IMR-90 (cell line): ENCODE data around the gene ARFGAP2. TPM values are rescaled to one million over a fixed set of nuclear protein-coding genes. Genes with fewer than 3 reads are reported as not detected.

Source experiments
- ATAC-seq: fragments of 200-7000 bp; cut with Tn5 transposase; 2 replicates; pipeline ENCODE4 v1.9.1; 2020; ENCODE audit warnings: low read depth, mild to moderate bottlenecking, moderate library complexity
- BruUV-seq: library from RNA; stranded (reverse); fragments of 400-500 nt; replicated peaks from 2 replicates; lab custom pipeline; 2021; lab: Mats Ljungman, UMichigan
- CTCF ChIA-PET: fragments of 300-600 bp; formaldehyde crosslinking; extraction: SDS; loops from one replicate; lab custom pipeline; 2021; ENCODE audit warnings: antibody characterized with exemption; lab: Yijun Ruan, JAX
- POLR2A ChIA-PET: fragments of 300-600 bp; sonication (Branson Sonifier 250); formaldehyde crosslinking; loops from one replicate; lab custom pipeline; 2022; ENCODE audit warnings: antibody characterized with exemption; ENCODE audit not compliant: unreplicated experiment; lab: Charles Lee
- DNase-seq: peaks from one replicate; pipeline ENCODE4 v3.0.0; 2013
- H2AFZ ChIP-seq: replicated peaks from 2 replicates; pipeline ENCODE3; 2013; ENCODE audit warnings: low read length, mild to moderate bottlenecking; ENCODE audit not compliant: poor library complexity
- H2AK5ac ChIP-seq: 2 replicates; pipeline ENCODE4 v1.6.1; 2013; ENCODE audit warnings: low read depth, low read length, inconsistent platforms
- H2AK9ac ChIP-seq: replicated peaks from 2 replicates; pipeline ENCODE3; 2013; ENCODE audit warnings: mild to moderate bottlenecking, low read depth, low read length, moderate library complexity; ENCODE audit not compliant: poor library complexity
- H2BK120ac ChIP-seq: 2 replicates; pipeline ENCODE4 v1.6.1; 2013; ENCODE audit warnings: low read depth, low read length, inconsistent platforms
- H2BK15ac ChIP-seq: 3 replicates; pipeline ENCODE4 v1.6.1; 2013; ENCODE audit warnings: low read depth, low read length, inconsistent platforms
- H2BK20ac ChIP-seq: 2 replicates; pipeline ENCODE4 v1.6.1; 2013; ENCODE audit warnings: low read depth, mild to moderate bottlenecking, inconsistent platforms, low read length, moderate library complexity
- H2BK5ac ChIP-seq: 2 replicates; pipeline ENCODE4 v1.6.1; 2013; ENCODE audit warnings: mild to moderate bottlenecking, low read depth, low read length, inconsistent platforms; ENCODE audit not compliant: poor library complexity, severe bottlenecking
- H3K14ac ChIP-seq: replicated peaks from 2 replicates; pipeline ENCODE4 v1.6.1; 2013; ENCODE audit warnings: low read depth, low read length, inconsistent platforms
- H3K18ac ChIP-seq: 2 replicates; pipeline ENCODE4 v1.6.1; 2013; ENCODE audit warnings: low read depth, low read length, control low read depth
- H3K23ac ChIP-seq: 2 replicates; pipeline ENCODE4 v1.6.1; 2013; ENCODE audit warnings: low read depth, low read length, inconsistent platforms
- H3K27ac ChIP-seq: 2 replicates; pipeline ENCODE4 v1.5.1; 2013; ENCODE audit warnings: mild to moderate bottlenecking, control low read depth, low read length; ENCODE audit not compliant: insufficient read depth
- H3K27me3 ChIP-seq: 2 replicates; pipeline ENCODE4 v1.6.1; 2013; ENCODE audit warnings: low read length; ENCODE audit not compliant: control insufficient read depth, insufficient read depth
- H3K36me3 ChIP-seq: 2 replicates; pipeline ENCODE4 v1.6.1; 2013; ENCODE audit warnings: low read length, mixed read lengths; ENCODE audit not compliant: control insufficient read depth, insufficient read depth
- H3K4ac ChIP-seq: 2 replicates; pipeline ENCODE4 v1.6.1; 2013; ENCODE audit warnings: low read depth, low read length, inconsistent platforms
- H3K4me1 ChIP-seq: 2 replicates; pipeline ENCODE4 v1.6.1; 2013; ENCODE audit warnings: low read length, mixed read lengths; ENCODE audit not compliant: control insufficient read depth, insufficient read depth
- H3K4me2 ChIP-seq: 2 replicates; pipeline ENCODE4 v1.6.1; 2013; ENCODE audit warnings: low read depth, mild to moderate bottlenecking, control low read depth, low read length, moderate library complexity
- H3K4me3 ChIP-seq: 2 replicates; pipeline ENCODE4 v1.5.1; 2013; ENCODE audit warnings: low read depth, mild to moderate bottlenecking, control low read depth, low read length, moderate library complexity; ENCODE audit not compliant: insufficient read depth
- H3K56ac ChIP-seq: 2 replicates; pipeline ENCODE4 v1.6.1; 2013; ENCODE audit warnings: low read length, inconsistent platforms; ENCODE audit not compliant: insufficient read depth; ENCODE audit errors: extremely low read depth
- H3K79me1 ChIP-seq, 2 experiments: 2 replicates each; pipeline ENCODE4 v1.6.1; 2013; ENCODE audit warnings: low read length in 2 of 2, inconsistent platforms in 1 of 2, low read depth in 1 of 2
- H3K9ac ChIP-seq: 2 replicates; pipeline ENCODE4 v1.6.1; 2013; ENCODE audit warnings: low read depth, low read length, control low read depth
- H3K9me1 ChIP-seq: 2 replicates; pipeline ENCODE4 v1.6.1; 2013; ENCODE audit warnings: low read length, inconsistent platforms; ENCODE audit not compliant: insufficient read depth
- H3K9me3 ChIP-seq: 2 replicates; pipeline ENCODE4 v1.6.1; 2013; ENCODE audit warnings: low read length; ENCODE audit not compliant: control insufficient read depth, insufficient read depth
- H4K20me1 ChIP-seq: 2 replicates; pipeline ENCODE4 v1.6.1; 2013; ENCODE audit warnings: low read length, inconsistent platforms; ENCODE audit not compliant: insufficient read depth
- H4K5ac ChIP-seq: 2 replicates; pipeline ENCODE4 v1.6.1; 2013; ENCODE audit warnings: mild to moderate bottlenecking, low read depth, low read length, control low read depth
- H4K8ac ChIP-seq, 2 experiments: 2 replicates each; pipeline ENCODE4 v1.6.1; 2013; ENCODE audit warnings: low read depth in 2 of 2, low read length in 2 of 2, control low read depth in 1 of 2, inconsistent platforms in 1 of 2
- H4K91ac ChIP-seq: 2 replicates; pipeline ENCODE4 v1.6.1; 2013; ENCODE audit warnings: low read depth, low read length, inconsistent platforms; ENCODE audit not compliant: insufficient read depth
- CEBPB ChIP-seq: IDR thresholded peaks from 2 replicates; pipeline ENCODE4 v1.6.1; 2012; ENCODE audit warnings: low read depth, low read length, improper control_type of control experiment
- CHD1 ChIP-seq: IDR thresholded peaks from 2 replicates; pipeline ENCODE4 v1.6.1; 2012; ENCODE audit warnings: low read depth, low read length, improper control_type of control experiment
- NFE2L2 ChIP-seq: fragments of 150-350 bp; IDR thresholded peaks from 2 replicates; pipeline ENCODE4 v1.6.1; 2016; ENCODE audit warnings: low read depth, mild to moderate bottlenecking, low read length
- POLR2A ChIP-seq: IDR thresholded peaks from 2 replicates; pipeline ENCODE4 v1.6.1; 2012; ENCODE audit warnings: mild to moderate bottlenecking, low read depth, low read length
- USF2 ChIP-seq: fragments of 150-350 bp; IDR thresholded peaks from 2 replicates; pipeline ENCODE4 v1.6.1; 2017; ENCODE audit warnings: mild to moderate bottlenecking, antibody characterized with exemption, low read length, low read depth
- WGBS, 2 experiments: methylation state at CpG; one replicate each; pipeline versions ENCODE4 v1.1.5 to v1.1.7; 2013; ENCODE audit warnings: missing lambda C conversion rate in 2 of 2; ENCODE audit not compliant: insufficient read length in 1 of 2; ENCODE audit errors: extremely low coverage in 2 of 2; 5-methylcytosine and 5-hydroxymethylcytosine counted together
- dilution Hi-C: fragments of 300-500 bp; cut with HindIII; formaldehyde crosslinking; loops from one replicate; pipeline ENCODE4 v1.14.3; 2018; ENCODE audit warnings: low sequenced_read_pairs; ENCODE audit not compliant: unreplicated experiment
- in situ Hi-C: fragments of 300-500 bp; cut with MboI; formaldehyde crosslinking; loops from 3 replicates; pipeline ENCODE4 v1.14.3; 2019; ENCODE audit warnings: low sequenced_read_pairs, inconsistent platforms, mixed read lengths
- intact Hi-C: fragments of 100-400 bp; cut with micrococcal nuclease; formaldehyde crosslinking; loops from 2 replicates; pipeline ENCODE4 v1.10.0; 2022
- polyA plus RNA-seq, 3 experiments: library from polyadenylated mRNA; depleted of rRNA; stranded (reverse); fragments of >200 nt; gene quantifications; 2 replicates each; pipeline ENCODE4 v1.2.3, GENCODE V29; 2012; ENCODE audit warnings: low replicate concordance in 1 of 3
- total RNA-seq: library from RNA; depleted of rRNA; stranded (reverse); fragments of >200 nt; gene quantifications from 2 replicates; pipeline ENCODE4 v1.2.3, GENCODE V29; 2012

Gene ARFGAP2
- total and polyA plus RNA-seq, 2 of the 4 experiments (the other 2 are of a cell fraction), result 54.7 to 87.8 TPM

- no peak overlapping the region for H2AK9ac ChIP-seq
- CTCF ChIA-PET, result no interaction called here
- no peak for TF ChIP-seq POLR2A
- no peak for TF ChIP-seq NFE2L2
- no peak for TF ChIP-seq USF2
- TF ChIP-seq CHD1, result no peak
- no peak for TF ChIP-seq CEBPB
These were observed 46.1 kb downstream of the ARFGAP2 start for GRCh38 chr11:47130543-47130942.

More at GRCh38 chr11:47130543-47130942, 46.1 kb downstream of the ARFGAP2 start:
- Histone ChIP-seq H3K4ac (no peak overlapping the region), H4K91ac (no peak overlapping the region), H3K9me3 (no peaks in the 10 kb centered on the region), H2BK120ac (no peak overlapping the region), H3K14ac (no peak overlapping the region), H3K27ac (no peak overlapping the region), H3K27me3 (no peaks in the 10 kb centered on the region), H2BK5ac (no peak overlapping the region), H4K5ac (no peak overlapping the region), H3K9ac (no peak overlapping the region), H3K23ac (no peak overlapping the region), H2BK15ac (no peak overlapping the region), H4K20me1 (no peaks in the 10 kb centered on the region), H2AFZ (no peak overlapping the region), H3K9me1 (peaks cover 3% of the 10 kb centered on the region; the same call in 1 of the 2 replicates), H3K18ac (no peak overlapping the region), H3K4me3 (no peak overlapping the region), H3K4me1 (no peaks in the 10 kb centered on the region), H2BK20ac (no peak overlapping the region), H3K36me3 (no peaks in the 10 kb centered on the region), H3K4me2 (no peak overlapping the region), H3K56ac (no peak overlapping the region), H3K79me1 (no peaks in the 10 kb centered on the region), H2AK5ac (no peak overlapping the region), H4K8ac (no peak overlapping the region)
- no peak for ATAC-seq
- intact Hi-C loops (no loop called here), in situ Hi-C loops (no loop called here), dilution Hi-C loops (no loop called here)
- BruUV-seq, result no TSS peak
- no peak for DNase-seq
- no CpG with 5 or more reads among the region's 3 CpGs for WGBS, 2 experiments
- POLR2A ChIA-PET, result no interaction called here
